ENCODE results near the gene FYB1. TPM values are rescaled to one million over a fixed set of nuclear protein-coding genes. Genes with fewer than 3 reads are reported as not detected.
"Not testable (repeated sequence)": the region's sequence is repeated elsewhere in the genome, so short reads cannot be mapped to it uniquely, and the experiment has no call there.

FYB1 gene
- total RNA-seq, 1 donor from 2014 or later, result 64.7 TPM

DNA sequence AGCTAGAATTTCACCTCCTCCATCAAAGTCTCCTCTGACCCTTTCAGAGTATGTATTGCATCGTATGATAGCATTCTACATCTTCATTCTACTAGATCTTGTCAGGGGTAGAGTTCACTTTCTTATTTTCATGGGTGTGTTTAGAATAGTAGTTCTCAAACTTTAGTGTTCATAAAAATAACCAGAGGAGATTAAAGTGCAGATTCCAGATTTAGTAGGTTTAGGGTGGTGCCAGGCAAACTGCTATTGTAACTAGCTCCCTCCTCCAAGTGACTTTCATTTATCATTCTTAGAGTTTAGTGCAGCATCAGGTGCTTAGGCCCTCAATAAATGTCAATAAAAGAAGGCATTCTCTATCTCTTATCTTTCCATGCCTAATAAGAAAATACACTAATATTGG, 7.2 kb upstream of the FYB1 start:
- ATAC-seq, result no peak

DNA sequence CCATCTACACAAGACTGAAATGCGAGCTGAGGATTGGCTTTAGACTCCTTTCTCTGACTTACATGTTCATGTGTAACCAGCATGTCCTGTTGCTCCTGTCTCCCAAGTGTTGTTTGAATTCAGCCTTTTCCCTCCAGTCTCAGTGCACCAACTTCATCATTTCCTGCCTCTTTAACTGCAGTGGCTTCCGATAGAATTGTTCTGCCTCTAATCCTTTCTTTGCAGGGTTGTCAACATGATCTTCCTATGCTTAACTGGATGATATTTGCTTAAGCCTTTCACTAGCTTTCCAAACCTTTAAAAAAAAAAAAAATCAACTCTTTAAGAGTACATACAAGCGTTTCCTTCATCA, 6.7 kb upstream of the FYB1 start:
- peak; percentile 45 for ATAC-seq

DNA sequence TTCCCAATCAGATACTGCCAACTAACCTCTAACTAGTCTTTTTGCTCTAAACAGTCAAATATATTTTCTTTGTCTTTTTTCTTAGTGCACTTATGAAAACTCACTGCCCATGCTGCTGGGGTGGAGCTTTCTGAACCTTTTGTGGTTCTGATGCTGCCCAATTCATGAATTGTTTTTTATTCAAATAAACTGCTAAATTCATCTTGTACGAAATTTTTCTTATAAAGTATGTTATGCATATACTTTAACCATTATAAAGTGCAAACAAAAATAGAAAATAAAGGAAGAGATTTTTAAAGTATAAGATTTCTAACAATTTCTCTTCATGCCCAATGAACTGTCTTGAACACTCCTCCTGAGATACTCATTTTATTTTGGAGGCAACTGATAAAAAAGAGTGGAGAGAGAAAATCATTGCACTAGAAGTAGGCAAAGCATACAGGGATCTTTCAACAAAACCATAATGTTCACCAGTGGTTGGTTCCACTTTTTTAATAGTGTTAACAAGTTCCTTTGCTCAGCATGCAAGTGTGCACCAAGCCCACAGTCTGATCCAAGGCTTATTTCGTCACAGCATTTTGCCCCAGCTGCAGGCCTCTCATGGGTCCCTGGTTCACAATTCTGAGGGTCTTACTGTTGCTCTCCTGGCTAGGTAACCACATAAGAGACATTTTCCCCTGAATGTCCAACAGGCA, 6.2 kb upstream of the FYB1 start:
- no peak for ATAC-seq

DNA sequence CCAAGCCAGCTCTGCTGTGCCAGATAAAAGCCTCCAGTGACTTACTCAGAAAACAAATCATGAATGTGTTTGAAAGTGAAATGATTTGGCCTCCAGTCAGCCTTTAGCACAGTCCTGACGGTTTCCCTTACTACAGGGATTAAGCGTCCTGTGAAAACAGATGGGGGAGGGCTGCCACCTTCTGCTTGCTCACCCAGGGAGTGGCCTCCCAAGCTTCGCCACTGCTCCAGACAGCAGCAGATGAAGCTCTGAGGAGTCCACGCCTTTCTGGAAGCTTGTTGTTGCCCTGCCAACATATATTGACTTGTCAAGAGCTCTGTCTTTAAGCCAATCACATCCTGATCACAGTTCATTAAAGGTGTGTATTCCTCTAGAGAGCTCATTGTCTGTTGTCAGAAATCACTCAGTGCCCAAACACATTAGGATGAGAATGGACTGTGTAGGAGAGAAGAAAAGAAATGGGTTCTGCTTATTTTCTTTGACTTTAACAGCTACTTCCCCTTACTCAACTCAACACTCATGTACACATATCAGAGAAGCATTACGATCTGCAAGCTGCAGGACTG, 4.9 kb upstream of the FYB1 start:
- peak; percentile 98 for ATAC-seq

DNA sequence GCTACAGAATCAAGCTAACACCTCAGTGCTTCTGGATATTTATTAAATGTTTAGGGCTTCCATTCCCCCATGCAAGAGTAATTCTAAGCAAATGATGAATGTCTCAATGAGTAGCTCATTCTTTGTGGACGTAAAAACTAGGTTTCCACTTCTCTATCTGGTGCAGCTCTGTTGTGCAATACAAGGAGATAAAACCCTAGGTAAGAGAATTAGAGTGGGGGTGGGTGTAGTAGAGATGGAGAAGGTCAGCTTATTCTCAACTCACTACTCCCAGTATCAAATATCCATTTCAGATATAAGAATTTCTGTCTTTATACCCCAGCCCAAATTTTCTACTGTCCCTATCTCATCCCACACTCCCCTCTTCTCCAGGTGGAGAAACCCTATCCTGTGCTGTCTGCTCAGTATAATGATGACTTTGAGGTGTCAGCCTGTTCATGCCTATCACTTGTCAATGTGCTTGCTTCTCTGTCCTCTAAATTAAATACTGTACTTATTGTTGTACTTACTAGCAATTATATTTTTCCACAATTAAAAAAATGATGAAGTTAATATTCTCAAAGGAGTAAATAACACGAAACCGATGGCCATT, 4.3 kb upstream of the FYB1 start:
- no peak for ATAC-seq

DNA sequence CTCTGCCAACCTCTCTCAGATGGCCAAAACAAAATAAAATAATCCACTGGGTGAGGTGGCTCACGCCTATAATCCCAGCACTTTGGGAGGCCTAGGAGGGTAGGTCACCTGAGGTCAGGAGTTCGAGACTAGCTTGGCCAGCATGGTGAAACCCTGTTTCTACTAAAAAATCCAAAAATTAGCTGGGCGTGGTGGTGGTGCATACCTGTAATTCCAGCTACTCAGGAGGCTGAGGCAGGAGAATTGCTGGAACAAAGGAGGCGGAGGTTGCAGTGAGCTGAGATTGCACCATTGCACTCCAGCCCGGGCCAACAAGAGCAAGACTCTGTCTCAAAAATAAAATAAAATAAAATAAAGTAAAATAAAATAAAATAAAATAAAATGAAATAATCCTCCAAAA, 2.3 kb upstream of the FYB1 start:
- not testable (repeated sequence) for ATAC-seq

DNA sequence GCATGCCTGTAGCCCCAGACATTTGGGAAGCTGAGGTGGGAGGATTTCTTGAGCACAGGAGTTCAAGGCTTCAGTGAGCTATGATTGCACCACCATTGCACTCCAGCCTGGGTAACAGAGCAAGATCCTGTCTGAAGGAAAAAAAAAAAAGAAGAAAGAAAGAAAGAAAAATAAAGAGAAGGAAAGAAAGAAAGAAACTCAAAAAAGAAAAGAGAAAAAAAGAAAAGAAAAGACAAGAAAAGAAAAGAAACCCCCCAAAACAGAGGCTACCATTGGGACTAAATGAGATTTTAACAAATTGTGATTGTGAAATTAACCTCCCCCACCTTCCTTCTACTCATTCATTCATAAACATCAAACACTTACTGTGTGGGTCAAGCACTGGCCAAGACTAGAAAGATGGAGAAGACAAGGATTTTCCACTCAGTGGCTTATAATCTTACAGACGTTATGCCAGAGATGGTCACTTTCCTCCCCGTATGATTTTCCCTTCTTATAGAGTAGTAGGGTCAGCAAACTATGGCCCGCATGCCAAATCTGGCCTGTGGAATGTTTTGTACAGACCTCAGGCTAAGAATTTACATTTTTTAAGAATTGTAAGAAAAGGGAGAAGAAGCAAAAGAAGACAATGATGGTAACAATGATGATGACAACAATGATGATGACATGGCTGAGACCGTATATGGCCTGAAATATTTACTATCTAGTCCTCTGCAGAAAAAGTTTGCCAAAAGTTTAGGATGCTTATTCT, 1.1 kb upstream of the FYB1 start:
- no peak for ATAC-seq

DNA sequence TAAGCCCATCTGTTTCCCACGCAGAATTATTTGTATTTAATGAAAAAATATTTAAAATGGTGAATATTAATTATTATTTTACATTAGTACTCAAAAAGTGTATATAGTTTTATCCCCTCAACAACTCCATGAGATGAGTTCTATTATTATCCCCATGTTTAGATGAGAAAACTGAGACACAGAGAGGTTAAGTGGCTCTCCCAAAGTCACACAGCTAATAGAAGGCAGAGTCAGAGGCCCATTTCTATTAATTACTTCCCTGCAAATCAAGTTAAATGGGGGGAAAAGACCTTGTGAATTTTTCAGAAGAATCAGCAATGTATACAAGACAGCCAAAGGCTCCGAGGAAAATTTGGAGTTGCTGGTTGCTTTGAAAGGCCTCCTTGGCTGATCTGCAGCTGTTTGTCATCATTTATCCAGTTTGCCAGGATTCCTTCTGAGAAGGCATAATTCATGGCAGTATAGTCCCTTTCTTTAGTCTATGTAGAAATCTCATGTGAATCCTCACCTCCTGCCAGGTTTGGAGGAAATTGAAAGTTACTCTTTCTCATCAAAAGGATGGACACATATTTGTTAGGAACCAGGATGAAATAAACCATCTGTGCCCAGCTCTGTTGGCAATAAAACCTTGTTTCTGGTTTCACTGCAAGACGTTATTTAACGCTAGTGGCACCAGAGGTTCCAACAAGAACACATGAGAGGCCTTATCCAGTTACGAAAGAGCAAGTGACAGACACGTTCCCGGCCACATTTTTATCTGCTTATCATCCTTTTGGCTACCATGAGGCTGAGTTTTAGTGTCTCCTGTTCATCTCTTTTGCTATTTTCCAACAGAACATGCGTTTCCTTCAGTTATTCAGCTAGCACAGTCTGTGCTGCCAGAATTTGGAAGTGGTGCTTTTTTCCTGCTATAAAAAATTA, 621 bp downstream of the FYB1 start:
- ATAC-seq, result peak; percentile 36

DNA sequence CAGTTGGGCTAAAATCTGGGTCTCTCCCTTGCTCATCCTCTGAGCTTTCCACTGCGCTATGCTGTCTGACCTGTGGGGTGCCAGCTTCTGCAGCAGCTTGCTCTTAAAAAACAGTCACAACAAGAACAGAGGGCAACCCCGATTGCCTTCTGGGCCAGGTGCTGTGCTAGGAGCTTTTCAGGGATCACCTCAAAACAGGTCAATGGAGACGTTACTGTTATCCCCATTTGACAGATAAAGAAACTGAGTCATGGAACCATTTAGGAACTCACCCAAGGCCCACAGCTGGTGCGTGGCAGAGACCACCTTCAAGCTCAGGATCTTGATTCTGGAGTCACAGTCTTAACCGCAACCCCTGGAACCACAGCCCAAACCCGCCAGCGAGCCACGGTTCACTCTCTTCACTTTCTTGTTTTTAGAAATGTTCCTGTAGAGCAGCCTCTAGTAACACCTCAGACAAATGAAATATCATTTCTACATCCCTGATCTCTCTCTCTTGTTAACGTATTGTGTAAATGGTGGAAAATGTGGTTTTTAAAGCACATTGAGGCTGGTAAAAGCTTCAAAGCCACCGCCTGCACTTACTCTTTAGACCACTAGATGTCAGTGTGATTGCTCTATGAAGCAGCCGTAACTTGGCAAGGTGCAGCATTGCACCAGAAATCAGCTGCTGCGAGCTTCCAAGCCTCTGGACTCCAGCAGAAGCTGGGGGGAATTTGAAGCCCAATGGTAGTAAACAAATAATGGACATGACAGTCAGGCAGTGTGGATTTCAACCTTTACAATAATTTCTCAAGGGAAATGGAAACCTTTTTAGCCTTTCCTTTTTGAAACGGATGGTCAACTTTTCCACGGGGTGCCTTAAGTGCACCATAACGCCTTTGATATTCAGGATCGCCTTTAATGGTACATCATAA, 1.7 kb downstream of the FYB1 start:
- ATAC-seq, result peak; percentile 89

DNA sequence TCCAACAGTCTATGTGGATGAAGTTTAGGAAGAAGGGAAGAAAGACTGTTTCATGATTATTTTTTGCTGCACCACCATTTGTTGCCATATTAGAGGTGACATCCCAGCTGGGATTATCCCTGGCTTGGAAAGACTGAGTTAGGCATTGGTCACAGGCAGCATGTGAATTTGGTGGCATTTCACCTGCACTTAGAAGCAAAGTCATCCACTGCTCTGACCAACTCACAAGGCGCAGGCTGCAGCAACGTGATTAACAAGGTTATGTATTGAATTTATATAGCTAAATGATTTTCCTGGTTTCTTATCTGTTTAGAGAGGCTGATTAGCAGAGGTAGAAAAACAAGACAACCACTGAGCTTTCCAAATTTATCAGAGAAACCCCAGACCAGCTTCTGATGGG, 2.7 kb downstream of the FYB1 start:
- no peak for ATAC-seq

DNA sequence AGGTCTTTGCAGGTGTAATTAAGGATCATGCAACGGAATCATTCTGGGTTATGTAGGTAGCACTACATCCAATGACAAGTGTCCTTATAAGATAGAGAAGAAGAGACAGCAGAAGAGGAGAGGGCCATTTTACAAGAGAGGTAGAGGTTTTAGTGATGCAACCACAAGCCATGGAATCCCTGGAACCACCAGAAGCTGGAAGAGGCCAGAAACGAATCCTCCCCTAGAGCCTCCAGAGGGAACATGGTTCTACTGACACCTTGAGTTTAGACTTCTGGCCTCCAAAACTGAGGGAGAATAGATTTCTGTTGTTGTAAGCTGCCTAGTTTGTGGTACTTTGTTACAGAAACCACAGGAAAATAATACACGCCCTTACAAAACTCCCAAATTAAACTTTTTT, 3.5 kb downstream of the FYB1 start:
- ATAC-seq, result no peak

DNA sequence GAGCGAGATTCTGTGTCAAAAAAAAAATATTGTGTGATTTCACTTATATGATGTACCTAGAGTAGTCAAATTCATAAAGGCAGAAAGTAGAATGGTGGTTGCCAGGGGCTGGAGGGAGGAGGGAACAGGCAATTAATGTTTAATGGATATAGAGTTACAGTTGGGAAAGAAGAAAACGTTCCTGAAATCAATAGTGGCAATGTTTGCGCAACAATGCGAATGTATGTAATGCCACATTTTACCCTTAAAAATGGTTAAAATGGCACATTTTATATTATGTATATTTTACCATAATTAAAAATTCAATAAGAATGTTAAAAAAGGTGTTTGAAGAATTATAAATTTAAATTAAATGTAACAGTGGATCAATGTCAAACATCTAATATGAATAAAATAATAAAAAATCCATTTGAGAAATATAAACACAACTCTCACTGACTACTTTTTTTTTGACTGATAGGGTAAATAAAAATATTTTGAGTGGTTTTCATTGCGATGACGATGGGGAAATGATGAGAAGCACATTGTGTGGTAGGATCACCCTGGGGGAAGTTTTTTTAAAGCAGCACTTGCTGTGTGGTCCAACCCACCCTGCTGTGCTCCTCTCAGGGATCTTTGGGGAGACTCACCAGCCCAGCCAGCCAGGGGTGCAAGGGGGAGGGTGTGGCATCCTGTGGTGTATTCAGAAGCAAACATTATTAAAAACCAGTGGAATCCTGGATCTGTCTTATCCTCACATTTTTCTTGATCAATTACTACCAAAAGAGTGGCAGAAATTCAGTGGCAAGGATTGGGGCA, 4.3 kb downstream of the FYB1 start:
- no peak for ATAC-seq

DNA sequence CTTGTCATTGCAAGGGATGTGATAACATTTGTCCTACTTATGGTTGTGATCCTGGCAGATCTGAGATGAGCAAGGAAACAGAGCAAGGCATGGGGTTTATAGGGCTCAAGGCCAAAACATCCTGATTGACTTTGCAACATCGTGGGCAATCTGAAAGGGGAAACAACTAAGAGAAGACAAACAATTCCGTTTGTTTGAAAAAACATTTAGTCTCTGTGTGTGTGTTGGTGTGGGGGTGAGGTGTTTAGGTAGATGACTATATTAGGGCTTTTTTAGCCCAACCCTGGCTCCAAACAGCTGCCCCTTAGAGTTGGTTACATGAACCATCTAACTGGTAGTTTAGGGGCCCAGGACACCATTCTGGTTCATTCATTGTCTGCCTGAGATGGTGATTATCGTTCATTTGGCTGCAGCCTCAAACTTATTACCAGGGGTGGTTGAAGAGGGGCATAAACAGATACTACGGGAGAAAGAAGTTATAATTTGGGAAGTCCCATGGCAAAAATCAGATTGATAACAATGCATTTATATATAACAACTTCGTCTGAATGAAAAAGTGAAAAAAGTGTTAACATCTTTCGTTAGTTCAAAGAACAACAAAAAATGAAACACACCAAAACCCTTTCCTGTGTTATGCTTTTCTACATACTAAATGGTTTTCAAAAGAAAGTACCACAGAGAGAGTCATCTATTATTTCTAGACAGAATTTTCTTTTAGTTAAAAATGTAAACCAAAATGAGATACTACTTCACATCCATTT, 5.7 kb downstream of the FYB1 start:
- no peak for ATAC-seq

DNA sequence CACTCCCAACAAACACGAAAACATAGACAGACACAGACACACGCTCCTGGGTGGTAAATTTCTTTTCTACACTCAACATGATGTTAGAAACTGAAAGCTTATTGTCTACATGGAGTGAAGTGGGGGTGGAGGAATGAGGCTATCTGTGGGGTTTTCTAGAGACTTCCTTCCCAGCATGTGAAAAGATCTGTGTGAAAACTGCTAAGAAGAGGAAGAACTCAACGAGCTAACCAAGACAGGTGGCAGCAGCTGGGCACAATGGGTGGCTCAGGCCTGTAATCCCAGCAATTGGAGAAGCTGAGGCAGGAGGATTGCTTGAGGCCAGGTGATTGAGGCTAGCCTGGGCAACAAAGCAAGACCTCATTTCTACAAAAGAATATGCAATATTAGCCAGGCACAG, 7.6 kb downstream of the FYB1 start:
- ATAC-seq, result no peak

DNA sequence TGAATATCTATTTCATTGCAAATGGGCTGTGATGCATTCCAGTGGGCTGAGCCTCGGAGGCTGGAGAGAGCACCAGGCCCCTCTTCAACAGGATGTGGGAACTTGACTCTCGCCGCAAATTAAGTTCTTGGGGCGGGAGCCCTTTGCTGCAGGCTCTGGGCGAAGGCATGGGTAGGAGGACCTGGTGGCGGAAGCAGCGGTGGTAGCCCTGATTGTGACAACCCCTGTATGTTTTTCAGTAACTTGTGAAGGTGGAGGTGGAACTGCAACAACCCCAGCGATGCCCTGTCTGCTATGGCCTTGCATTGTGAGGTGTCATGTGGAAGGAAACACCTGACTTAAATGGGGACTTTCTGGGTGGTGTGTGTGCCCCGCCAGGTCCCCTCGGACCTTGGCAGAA, 9.4 kb downstream of the FYB1 start:
- no peak for ATAC-seq

DNA sequence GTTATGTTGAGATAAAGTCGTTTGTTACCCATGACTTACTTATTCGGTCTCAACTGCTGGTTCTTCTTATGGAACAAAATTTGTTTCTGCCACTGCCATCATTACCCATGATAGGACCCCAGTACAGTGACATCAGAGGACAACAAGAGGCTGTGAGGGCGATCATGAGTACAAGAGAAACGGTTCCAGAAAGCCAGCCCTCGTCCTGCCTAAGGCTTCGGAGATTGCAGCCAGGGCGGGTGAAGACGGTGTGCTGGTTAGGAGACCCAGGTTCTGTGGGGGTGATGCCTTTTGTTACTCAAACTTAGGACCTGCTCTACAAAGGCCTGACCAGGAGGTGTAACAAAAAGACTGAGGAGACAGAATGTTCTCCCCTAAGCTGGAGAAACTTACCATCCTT, 10.9 kb downstream of the FYB1 start:
- ATAC-seq, result no peak

DNA sequence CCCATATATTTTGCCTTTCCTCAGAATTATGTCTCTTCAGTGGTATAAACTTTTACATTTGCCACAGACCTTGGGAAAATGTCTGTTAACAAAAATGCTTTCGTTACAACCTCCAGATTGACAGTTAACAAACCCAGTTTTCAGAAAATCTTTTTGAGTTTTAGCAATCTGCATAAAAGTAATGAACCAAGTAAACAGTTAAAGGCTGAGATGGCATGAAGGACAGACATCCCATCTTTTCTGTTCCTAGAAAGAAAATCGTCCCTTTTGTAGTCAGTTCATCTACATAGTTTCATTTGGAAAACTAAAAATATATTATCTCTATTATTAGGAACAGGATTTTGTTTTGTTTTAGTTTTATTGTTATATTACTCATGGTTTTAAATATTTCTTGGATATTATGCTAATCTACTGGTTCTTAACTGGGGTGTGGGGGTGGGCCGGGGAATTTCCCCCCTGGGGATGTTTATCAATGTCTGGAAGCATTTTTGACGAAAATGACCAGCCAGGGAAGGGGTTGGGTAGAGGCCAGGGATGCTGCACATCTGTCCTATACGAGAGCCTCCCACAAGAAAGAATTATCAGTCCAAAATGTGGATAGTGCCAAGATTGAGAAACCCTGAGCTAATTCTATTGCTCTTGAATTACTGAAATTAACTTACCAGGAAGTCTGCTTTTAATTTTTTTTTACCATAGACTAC, 11.9 kb downstream of the FYB1 start:
- ATAC-seq, result no peak

DNA sequence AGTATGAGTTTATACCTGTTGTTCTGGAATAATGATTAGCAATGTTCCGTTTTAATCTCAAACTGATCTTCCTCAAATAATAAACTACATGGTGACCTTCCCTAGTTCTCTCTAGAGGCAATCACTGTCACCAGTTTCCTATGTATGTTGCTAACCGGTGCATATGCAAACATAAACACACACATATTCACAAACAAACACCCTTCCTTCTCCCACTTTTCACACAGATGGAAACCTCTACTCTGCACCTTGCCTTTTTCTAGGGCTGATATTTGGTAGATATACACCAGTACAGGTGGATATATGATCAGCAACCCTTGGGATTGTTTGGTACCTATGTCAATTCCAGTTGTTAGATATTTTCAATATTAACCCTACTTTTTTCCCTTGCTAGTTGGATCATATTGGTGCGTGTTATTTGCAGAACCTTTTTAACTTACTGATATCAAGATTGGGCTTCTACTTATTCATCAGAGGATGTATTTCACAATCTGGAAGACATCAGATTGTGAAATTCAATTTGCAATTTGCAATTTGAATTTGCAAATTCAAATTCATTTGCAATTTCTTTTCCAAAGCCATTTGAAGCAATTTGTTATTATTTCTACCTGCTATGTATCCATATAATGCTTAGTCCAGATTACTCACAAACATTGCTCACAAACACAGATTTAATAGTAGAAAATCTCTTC, 12.6 kb downstream of the FYB1 start:
- no peak for ATAC-seq

DNA sequence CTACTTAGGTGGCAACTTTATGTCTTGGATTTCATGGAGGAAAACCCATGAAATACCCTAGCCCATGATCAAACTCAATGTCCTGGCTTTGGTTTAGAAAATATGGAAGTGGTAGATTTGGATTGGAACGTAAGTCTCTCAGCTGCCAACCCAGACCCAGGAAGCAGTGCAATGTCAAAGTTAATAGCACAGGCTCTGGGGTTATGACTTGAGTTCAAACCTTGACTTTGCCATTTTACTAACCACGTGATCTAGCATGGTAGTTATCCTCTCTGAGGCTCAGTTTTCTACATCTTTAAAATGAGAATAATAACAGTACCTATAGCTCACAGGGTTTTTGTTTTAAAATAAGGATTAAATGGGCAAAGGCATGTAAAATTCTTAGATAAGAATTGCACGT, 13.8 kb downstream of the FYB1 start:
- no peak for ATAC-seq

Measured in esophagus mucosa (tissue), 1 donor.